Measurements from ENCODE around the gene GET3. TPM values are rescaled to one million over a fixed set of nuclear protein-coding genes. Genes with fewer than 3 reads are reported as not detected.
A peak's percentile ranks its signal among the peaks of the same experiment; 100 is the strongest.

The GET3 gene
- total RNA-seq (10 to 100 TPM; 30.8 to 34.5 TPM), polyA plus RNA-seq (100 to 1,000 TPM in 1 of 2 donors, 10 to 100 TPM in 1; 60.6 to 114 TPM)

DNA sequence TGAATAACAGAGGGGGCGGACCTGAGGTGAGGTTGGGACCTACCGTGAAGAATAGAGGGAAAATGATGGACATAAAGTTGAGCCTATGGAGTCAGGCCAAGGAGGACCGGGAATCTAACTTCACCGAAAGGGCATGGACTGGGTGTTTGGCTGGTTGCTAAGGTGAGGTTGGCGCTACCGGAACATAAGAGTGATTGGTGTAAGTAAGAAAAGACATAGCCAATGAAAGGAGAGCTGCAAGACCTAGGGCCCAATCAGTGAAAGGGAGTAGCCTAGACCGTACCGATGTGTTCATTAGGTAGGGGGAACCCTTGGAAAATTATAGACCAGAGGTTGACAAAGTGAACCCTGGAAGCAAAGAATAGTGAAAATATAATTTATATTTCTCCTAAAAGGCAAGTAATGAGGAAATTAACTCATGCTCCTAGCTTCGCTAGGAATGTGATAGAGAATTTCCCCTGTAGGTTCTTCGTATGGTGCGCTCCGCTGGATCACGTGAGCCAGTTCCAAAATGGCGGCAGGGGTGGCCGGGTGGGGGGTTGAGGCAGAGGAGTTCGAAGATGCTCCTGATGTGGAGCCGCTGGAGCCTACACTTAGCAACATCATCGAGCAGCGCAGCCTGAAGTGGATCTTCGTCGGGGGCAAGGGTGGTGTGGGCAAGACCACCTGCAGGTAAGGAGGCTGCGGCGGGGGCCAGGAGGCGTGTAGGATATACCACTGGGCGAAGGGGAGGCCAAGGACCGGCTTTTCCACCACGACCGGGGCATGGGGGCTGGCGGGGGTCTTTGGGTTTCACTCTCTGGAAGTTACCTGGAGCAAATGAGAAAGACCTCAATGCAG is at the start of gene GET3:
Gene GET3, plus strand, starts transcription at position 503 of the 840 bp plus-strand sequence. Its CDS starts 9 bp downstream, at position 512.
- H3K36me3 Mint-ChIP-seq, result peaks cover 16 to 39% of the 10 kb centered on the region in 2 donors
- H3K4me3 Mint-ChIP-seq, result peak within 1 kb of the TSS; percentile 98 to 100 (median 99)
- H3K27me3 Mint-ChIP-seq, result peaks cover 0 to 2% of the 10 kb centered on the region in 2 donors
- peaks cover 25 to 50% (median 36%) of the 10 kb centered on the region in 4 donors for H3K4me1 Mint-ChIP-seq
- ChIA-PET CTCF (ENCODE audit: partially characterized antibody) (interaction anchor here (0.6 to 6.7 kb wide), 10 partner anchors 14 to 123 kb away, joined by 3 to 49 read pairs (median 3); partner anchors contain the start of gene TNPO2), POLR2A (ENCODE audit: partially characterized antibody) (interaction anchor here (0.8 to 7.7 kb wide), 21 partner anchors 10 to 185 kb away, joined by 3 to 77 read pairs (median 4); partner anchors contain the start of genes DHPS, FBXW9, GCDH and JUNB)
- no peaks in the 10 kb centered on the region for H3K27me3 ChIP-seq (ENCODE audit: insufficient read depth, low read length)
- peak within 1 kb of the TSS; percentile 77 to 80 for H3K4me3 ChIP-seq (ENCODE audit: low read length in 2 of 2)
- H3K36me3 ChIP-seq (ENCODE audit: insufficient read depth, low read length), result peaks cover under 1% of the 10 kb centered on the region
- no peaks in the 10 kb centered on the region for H3K9me3 ChIP-seq (ENCODE audit: control insufficient read depth in 1 of 2, low read length in 2 of 2)
- H3K27ac ChIP-seq (ENCODE audit: low read depth, low read length), result peak within 1 kb of the TSS; percentile 87
- peak; percentile 87 to 91 (median 89) for DNase-seq
- peaks cover 40% of the 10 kb centered on the region for H3K4me1 ChIP-seq (ENCODE audit: insufficient read depth, low read length)
- peak within 1 kb of the TSS; percentile 94 to 98 (median 97) for H3K27ac Mint-ChIP-seq
- H3K9me3 Mint-ChIP-seq, result peaks cover 0 to 5% (median 0%) of the 10 kb centered on the region in 8 donors
- intact Hi-C loops (cut with micrococcal nuclease), result loop anchor here (1.0 to 10.0 kb wide), 3 partner anchors 56 to 198 kb away; partner anchors contain the start of genes CALR, DHPS and FARSA

DNA sequence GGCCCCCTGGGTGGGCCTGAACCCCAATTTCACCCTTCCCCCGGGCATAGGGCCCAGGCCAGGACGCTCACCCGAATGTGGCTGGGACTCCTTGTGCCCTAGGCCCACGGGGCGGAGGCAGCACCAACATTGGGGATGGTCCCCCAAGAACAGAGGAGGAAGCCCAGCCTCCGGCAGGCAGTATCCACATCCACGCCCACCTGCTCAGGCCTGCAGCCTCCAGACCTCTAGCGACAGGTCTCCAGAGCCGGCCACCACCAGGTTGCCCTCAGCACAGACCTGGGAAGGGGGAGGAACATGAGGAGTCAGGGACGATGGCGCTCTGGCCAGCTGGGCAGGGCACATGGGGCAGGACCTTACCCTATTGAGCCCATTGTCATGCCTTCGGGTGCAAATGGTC is 48.3 kb upstream of the GET3 start:
- Histone ChIP-seq H3K4me1 (ENCODE audit: insufficient read depth, low read length) (no peaks in the 10 kb centered on the region), H3K36me3 (ENCODE audit: insufficient read depth, low read length) (no peaks in the 10 kb centered on the region), H3K4me3 (ENCODE audit: low read length in 2 of 2) (no peak overlapping the region), H3K9me3 (ENCODE audit: control insufficient read depth in 1 of 2, low read length in 2 of 2) (no peaks in the 10 kb centered on the region), H3K27me3 (ENCODE audit: insufficient read depth, low read length) (no peaks in the 10 kb centered on the region), H3K27ac (ENCODE audit: low read depth, low read length) (no peak overlapping the region)
- Mint-ChIP-seq H3K9me3 (no peaks in the 10 kb centered on the region), H3K27me3 (no peaks in the 10 kb centered on the region), H3K4me3 (no peak overlapping the region), H3K4me1 (peaks cover 0 to 1% (median 0%) of the 10 kb centered on the region in 4 donors), H3K36me3 (peaks cover 0 to 1% of the 10 kb centered on the region in 2 donors), H3K27ac (no peak overlapping the region)
- no peak for DNase-seq
- CTCF ChIA-PET (ENCODE audit: partially characterized antibody), result no interaction called here
- intact Hi-C loops (cut with micrococcal nuclease), result no loop called here
- POLR2A ChIA-PET (ENCODE audit: partially characterized antibody), result no interaction called here

GRCh38 chr19:12689581-12690216 is 47.6 kb upstream of the GET3 start:
- CTCF ChIA-PET (ENCODE audit: partially characterized antibody), result no interaction called here
- Mint-ChIP-seq H3K4me3 (no peak overlapping the region), H3K27ac (no peak overlapping the region), H3K36me3 (peaks cover 0 to 1% of the 10 kb centered on the region in 2 donors), H3K4me1 (peaks cover 0 to 1% (median 0%) of the 10 kb centered on the region in 4 donors), H3K9me3 (no peaks in the 10 kb centered on the region), H3K27me3 (no peaks in the 10 kb centered on the region)
- Histone ChIP-seq H3K27me3 (ENCODE audit: insufficient read depth, low read length) (no peaks in the 10 kb centered on the region), H3K36me3 (ENCODE audit: insufficient read depth, low read length) (no peaks in the 10 kb centered on the region), H3K9me3 (ENCODE audit: control insufficient read depth in 1 of 2, low read length in 2 of 2) (no peaks in the 10 kb centered on the region), H3K27ac (ENCODE audit: low read depth, low read length) (no peak overlapping the region), H3K4me3 (ENCODE audit: low read length in 2 of 2) (no peak overlapping the region), H3K4me1 (ENCODE audit: insufficient read depth, low read length) (no peaks in the 10 kb centered on the region)
- POLR2A ChIA-PET (ENCODE audit: partially characterized antibody), result no interaction called here
- DNase-seq, result no peak
- intact Hi-C loops (cut with micrococcal nuclease), result no loop called here

DNA sequence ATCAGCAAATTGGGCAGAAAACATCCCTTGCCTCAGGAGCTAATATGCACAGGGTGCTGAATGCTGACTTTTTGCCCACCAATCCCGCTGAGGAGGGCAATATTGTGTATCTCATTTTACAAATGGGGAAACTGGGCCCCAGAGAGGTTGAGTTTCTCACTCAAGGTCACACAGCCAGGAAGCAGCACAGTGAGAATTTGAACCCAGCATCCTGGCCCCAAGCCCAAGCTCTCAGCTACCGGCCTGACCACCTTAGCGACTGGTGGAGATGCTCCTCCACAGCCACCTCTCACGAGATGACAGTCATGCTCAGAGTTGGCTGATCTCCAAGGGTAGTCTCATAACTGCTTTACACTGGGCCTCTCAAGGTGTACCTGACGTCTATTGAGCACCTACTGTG is 44.3 kb upstream of the GET3 start:
- POLR2A ChIA-PET (ENCODE audit: partially characterized antibody), result interaction anchor here (1.2 kb wide), 1 partner anchor 41 kb away, joined by 3 read pairs; the partner anchor contains the start of gene TRIR
- CTCF ChIA-PET (ENCODE audit: partially characterized antibody), result interaction anchor here (1.7 kb wide), 1 partner anchor 16 kb away, joined by 4 read pairs; no protein-coding TSS in a partner anchor
- DNase-seq, result no peak
- Mint-ChIP-seq H3K4me1 (peaks cover 2 to 14% (median 8%) of the 10 kb centered on the region in 4 donors), H3K27me3 (no peaks in the 10 kb centered on the region), H3K4me3 (no peak overlapping the region), H3K27ac (no peak overlapping the region), H3K9me3 (peaks cover 0 to 2% (median 0%) of the 10 kb centered on the region in 8 donors), H3K36me3 (peaks cover 0 to 7% of the 10 kb centered on the region in 2 donors)
- H3K4me1 ChIP-seq (ENCODE audit: insufficient read depth, low read length), result peaks cover 17% of the 10 kb centered on the region
- intact Hi-C loops (cut with micrococcal nuclease), result no loop called here
- H3K36me3 ChIP-seq (ENCODE audit: insufficient read depth, low read length), result no peaks in the 10 kb centered on the region
- H3K27ac ChIP-seq (ENCODE audit: low read depth, low read length), result no peak overlapping the region
- no peaks in the 10 kb centered on the region for H3K9me3 ChIP-seq (ENCODE audit: control insufficient read depth in 1 of 2, low read length in 2 of 2)
- H3K4me3 ChIP-seq (ENCODE audit: low read length in 2 of 2), result no peak overlapping the region
- H3K27me3 ChIP-seq (ENCODE audit: insufficient read depth, low read length), result no peaks in the 10 kb centered on the region

- Histone ChIP-seq H3K4me1 (ENCODE audit: insufficient read depth, low read length) (peaks cover 17% of the 10 kb centered on the region), H3K4me3 (ENCODE audit: low read length in 2 of 2) (no peak overlapping the region), H3K27me3 (ENCODE audit: insufficient read depth, low read length) (no peaks in the 10 kb centered on the region), H3K27ac (ENCODE audit: low read depth, low read length) (no peak overlapping the region), H3K9me3 (ENCODE audit: control insufficient read depth in 1 of 2, low read length in 2 of 2) (no peaks in the 10 kb centered on the region), H3K36me3 (ENCODE audit: insufficient read depth, low read length) (no peaks in the 10 kb centered on the region)
- CTCF ChIA-PET (ENCODE audit: partially characterized antibody), result interaction anchor here (0.9 to 1.0 kb wide), 2 partner anchors 8 to 23 kb away, joined by 3 to 5 read pairs; no protein-coding TSS in a partner anchor
- Mint-ChIP-seq H3K27ac (no peak overlapping the region), H3K36me3 (peaks cover 0 to 12% of the 10 kb centered on the region in 2 donors), H3K4me3 (peak overlapping the region in 1 of 8 donors; percentile 7), H3K9me3 (peaks cover 0 to 2% (median 0%) of the 10 kb centered on the region in 8 donors), H3K27me3 (no peaks in the 10 kb centered on the region), H3K4me1 (peaks cover 4 to 17% (median 10%) of the 10 kb centered on the region in 4 donors)
- POLR2A ChIA-PET (ENCODE audit: partially characterized antibody), result interaction anchor here (1.1 to 4.4 kb wide), 3 partner anchors 13 to 41 kb away, joined by 3 to 34 read pairs (median 24); partner anchors contain the start of genes DHPS, GET3 and TRIR
- intact Hi-C loops (cut with micrococcal nuclease), result no loop called here
- DNase-seq, result no peak
Measured at GRCh38 chr19:12694641-12695040, 42.7 kb upstream of the GET3 start.

DNA sequence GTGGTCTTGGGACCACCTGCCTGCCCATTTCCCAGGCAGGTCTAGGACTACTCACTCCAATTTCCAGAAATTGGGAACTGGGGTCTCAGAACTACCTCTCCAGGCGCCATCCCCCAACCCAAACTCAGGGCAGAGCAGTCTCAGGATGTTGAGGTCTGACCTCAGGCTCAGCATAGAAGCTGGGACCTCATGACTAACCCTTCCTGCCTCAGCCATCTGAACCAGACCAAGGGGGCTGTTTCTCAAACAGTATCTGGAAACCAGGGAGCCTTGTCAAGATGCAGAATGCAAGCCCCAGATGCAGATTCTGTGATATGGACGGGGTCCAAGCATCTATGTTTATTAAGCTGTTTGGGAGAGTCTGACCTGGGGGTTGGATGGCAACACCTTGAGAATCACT is 42.2 kb upstream of the GET3 start:
- Mint-ChIP-seq H3K4me1 (peaks cover 4 to 17% (median 10%) of the 10 kb centered on the region in 4 donors), H3K27me3 (no peaks in the 10 kb centered on the region), H3K27ac (peak overlapping the region in 1 of 7 donors; percentile 23), H3K9me3 (peaks cover 0 to 2% (median 0%) of the 10 kb centered on the region in 8 donors), H3K36me3 (peaks cover 0 to 12% of the 10 kb centered on the region in 2 donors), H3K4me3 (peak overlapping the region in 6 of 8 donors; percentile 39 to 57 (median 49))
- Histone ChIP-seq H3K4me3 (ENCODE audit: low read length in 2 of 2) (no peak overlapping the region), H3K36me3 (ENCODE audit: insufficient read depth, low read length) (no peaks in the 10 kb centered on the region), H3K27me3 (ENCODE audit: insufficient read depth, low read length) (no peaks in the 10 kb centered on the region), H3K27ac (ENCODE audit: low read depth, low read length) (no peak overlapping the region), H3K9me3 (ENCODE audit: control insufficient read depth in 1 of 2, low read length in 2 of 2) (no peaks in the 10 kb centered on the region), H3K4me1 (ENCODE audit: insufficient read depth, low read length) (peaks cover 17% of the 10 kb centered on the region)
- intact Hi-C loops (cut with micrococcal nuclease), result no loop called here
- ChIA-PET POLR2A (ENCODE audit: partially characterized antibody) (interaction anchor here (0.9 to 4.4 kb wide), 5 partner anchors 14 to 40 kb away, joined by 3 to 34 read pairs (median 24); partner anchors contain the start of genes DHPS, GET3 and TRIR), CTCF (ENCODE audit: partially characterized antibody) (interaction anchor here (0.9 to 1.0 kb wide), 2 partner anchors 9 to 24 kb away, joined by 3 to 5 read pairs; no protein-coding TSS in a partner anchor)
- DNase-seq, result no peak

All from CD4-positive, alpha-beta memory T cell (primary cell).